ENCODE results near the gene PSMD2.
"Not testable (repeated sequence)": the region's sequence is repeated elsewhere in the genome, so short reads cannot be mapped to it uniquely, and the experiment has no call there.

PSMD2 gene

DNA sequence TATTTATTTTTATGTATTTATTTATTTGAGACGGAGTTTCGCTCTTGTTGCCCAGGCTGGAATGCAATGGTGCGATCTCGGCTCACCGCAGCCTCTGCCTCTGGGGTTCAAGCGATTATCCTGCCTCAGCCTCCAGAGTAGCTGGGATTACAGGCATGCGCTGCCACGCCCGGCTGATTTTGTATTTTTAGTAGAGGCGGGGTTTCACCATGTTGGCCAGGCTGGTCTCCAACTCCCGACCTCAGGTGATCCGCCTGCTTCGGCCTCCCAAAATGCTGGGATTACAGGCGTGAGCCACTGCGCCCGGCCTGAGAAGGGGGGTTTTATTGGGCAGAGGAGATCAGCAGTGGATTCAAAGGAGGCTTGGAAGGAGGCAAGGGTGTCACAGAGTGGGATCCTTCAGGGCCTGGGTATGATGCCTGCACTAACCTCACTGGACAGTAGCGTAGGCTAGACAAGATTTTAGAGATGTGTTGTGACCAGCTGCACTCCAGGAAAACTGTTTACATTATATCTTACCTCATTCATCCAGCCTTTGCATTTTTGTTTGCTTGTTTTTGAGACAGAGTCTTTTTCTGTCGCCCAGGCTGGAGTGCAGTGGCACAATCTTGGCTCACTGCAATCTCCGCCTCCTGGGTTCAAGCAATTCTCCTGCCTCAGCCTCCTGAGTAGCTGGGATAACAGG is 40.6 kb downstream of the PSMD2 start:
- DNase-seq (ENCODE audit: low read depth in 2 of 2), result not testable (repeated sequence)

DNA sequence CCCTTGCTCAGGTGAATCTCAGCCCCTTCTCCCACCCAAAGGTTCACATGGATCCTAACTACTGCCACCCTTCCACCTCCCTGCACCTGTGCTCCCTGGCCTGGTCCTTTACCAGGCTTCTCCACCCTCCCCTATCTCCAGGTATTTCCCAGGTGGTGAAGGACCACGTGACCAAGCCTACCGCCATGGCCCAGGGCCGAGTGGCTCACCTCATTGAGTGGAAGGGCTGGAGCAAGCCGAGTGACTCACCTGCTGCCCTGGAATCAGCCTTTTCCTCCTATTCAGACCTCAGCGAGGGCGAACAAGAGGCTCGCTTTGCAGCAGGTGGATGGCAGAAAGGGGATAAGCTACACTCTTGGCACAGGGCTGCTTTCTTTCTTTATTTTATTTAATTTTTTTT is 42.9 kb downstream of the PSMD2 start:
- DNase-seq (ENCODE audit: low read depth in 2 of 2), result no peak

DNA sequence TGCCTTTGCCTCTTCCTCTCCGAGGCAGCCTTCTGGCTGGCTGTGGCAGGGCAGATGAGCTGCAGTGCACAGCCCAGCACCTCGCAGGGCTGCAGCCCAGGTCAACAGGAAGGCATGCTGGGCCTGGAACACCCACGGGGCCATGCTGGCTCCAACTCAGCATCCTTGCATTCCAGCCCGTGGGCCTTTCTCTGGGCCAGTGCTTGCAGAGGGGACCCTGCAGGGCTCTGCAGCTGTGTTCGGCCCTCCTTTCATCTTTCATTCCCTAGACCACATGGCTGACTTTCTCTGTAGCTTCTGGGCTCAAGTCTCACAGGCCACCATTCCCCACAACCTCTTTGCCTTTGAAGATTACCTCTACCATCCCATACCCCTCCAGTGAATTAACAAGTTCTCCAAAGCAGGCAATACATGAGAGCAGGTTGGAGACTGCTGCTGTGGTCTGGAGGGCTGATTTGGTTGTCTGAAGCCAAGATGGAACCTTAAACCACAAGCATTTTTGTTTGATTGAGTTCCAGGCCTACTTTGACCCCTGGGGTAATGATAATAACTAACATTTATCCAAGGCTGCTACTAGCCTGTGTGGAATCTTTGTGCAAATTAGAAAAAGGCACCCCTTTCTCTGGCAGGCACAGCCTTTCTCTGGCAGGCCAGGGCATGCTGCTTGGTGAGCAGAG is 44.3 kb downstream of the PSMD2 start:
- no peak for DNase-seq (ENCODE audit: low read depth in 2 of 2)

DNA sequence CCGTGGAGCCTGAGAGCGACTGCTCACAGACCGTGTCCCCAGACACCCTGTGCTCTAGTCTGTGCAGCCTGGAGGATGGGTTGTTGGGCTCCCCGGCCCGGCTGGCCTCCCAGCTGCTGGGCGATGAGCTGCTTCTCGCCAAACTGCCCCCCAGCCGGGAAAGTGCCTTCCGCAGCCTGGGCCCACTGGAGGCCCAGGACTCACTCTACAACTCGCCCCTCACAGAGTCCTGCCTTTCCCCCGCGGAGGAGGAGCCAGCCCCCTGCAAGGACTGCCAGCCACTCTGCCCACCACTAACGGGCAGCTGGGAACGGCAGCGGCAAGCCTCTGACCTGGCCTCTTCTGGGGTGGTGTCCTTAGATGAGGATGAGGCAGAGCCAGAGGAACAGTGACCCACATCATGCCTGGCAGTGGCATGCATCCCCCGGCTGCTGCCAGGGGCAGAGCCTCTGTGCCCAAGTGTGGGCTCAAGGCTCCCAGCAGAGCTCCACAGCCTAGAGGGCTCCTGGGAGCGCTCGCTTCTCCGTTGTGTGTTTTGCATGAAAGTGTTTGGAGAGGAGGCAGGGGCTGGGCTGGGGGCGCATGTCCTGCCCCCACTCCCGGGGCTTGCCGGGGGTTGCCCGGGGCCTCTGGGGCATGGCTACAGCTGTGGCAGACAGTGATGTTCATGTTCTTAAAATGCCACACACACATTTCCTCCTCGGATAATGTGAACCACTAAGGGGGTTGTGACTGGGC is 45.7 kb downstream of the PSMD2 start:
- DNase-seq (ENCODE audit: low read depth in 2 of 2), result no peak

DNA sequence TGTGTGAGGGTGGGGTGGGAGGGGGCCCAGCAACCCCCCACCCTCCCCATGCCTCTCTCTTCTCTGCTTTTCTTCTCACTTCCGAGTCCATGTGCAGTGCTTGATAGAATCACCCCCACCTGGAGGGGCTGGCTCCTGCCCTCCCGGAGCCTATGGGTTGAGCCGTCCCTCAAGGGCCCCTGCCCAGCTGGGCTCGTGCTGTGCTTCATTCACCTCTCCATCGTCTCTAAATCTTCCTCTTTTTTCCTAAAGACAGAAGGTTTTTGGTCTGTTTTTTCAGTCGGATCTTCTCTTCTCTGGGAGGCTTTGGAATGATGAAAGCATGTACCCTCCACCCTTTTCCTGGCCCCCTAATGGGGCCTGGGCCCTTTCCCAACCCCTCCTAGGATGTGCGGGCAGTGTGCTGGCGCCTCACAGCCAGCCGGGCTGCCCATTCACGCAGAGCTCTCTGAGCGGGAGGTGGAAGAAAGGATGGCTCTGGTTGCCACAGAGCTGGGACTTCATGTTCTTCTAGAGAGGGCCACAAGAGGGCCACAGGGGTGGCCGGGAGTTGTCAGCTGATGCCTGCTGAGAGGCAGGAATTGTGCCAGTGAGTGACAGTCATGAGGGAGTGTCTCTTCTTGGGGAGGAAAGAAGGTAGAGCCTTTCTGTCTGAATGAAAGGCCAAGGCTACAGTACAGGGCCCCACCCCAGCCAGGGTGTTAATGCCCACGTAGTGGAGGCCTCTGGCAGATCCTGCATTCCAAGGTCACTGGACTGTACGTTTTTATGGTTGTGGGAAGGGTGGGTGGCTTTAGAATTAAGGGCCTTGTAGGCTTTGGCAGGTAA is 46.5 kb downstream of the PSMD2 start:
- DNase-seq (ENCODE audit: low read depth in 2 of 2), result no peak

DNA sequence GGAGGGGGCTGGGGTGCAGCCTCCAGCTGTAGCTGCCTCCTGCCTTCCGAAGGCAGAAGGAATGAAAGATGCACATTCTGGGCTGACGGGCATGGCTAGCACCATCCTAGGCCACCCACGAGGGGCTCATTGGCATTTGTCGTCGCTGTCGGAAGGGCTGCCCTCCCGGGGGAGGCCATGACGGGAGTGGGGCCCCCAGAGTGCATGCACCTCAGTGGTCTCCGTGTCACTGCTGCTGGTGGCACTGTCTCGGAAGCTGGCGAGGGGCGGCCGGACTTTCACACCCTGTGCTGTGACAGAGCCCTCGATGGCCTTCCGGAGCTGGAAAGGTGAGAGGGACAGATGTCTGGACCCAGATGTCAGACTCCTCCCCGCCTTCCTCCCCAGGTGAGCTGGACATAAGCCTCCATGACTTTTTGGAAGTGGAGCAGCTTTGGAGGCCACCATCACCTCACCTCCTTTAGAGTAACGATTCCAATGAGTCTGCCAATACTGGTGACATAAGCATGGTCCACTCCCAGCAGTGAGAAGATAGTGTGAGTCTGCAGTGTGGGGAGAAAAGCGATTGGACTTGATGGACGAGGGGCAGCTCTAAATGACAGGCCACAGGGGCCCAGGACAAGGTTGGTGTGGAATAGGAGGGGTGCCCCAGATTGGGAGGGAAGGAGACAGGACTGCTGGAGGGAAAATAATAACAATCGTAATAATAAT is 47.6 kb downstream of the PSMD2 start:
- DNase-seq (ENCODE audit: low read depth in 2 of 2), result no peak

DNA sequence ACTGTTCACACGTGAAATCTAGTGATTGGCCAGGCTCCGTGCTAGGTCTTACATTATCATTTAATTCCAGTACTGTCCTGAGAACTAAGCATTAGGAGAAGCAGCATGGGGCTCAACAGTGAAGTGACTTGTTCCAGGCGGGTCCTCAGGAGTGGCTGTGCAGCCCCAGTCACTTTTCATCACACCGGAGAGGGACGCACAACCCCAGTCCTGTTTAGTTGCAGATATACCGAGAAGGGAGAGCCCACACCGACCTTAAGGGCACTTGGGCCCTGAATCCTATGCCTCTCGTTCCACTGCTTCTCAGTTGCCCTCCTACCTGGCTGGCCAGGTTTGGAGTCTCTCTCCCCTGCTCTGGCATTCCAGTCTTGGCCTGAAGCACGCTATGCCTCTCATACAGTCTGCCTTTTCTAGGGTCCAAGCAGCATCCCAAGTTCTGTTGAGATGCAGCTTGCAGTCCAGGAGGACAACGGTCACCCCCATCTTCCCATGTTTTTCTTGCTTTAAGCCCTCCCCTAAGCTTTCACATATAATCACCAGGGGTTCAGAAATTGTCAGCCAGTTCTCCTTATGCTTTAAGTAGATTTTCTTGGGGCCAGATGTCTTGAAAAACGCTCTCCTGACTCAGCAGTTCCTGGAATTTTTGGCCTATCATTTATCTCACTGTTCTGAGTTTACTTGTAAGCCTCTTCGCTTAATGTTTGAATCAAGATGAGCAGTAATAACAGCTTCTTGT is 48.4 kb downstream of the PSMD2 start:
- no peak for DNase-seq (ENCODE audit: low read depth in 2 of 2)

DNA sequence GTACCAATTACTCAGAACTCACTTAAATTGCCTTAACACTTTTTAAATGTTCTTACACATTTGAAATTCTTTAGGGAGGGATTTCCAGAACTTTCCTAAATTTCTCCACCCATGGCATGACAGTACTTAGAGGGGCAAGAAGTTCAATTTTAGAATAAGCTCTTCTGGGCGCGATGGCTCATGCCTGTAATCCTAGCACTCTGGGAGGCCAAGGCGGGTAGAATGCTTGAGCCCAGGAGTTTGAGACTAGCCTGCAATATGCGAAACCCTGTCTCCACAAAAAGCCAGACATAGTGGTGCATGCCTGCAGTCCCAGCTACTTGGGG is 49.0 kb downstream of the PSMD2 start:
- DNase-seq (ENCODE audit: low read depth in 2 of 2), result no peak

DNA sequence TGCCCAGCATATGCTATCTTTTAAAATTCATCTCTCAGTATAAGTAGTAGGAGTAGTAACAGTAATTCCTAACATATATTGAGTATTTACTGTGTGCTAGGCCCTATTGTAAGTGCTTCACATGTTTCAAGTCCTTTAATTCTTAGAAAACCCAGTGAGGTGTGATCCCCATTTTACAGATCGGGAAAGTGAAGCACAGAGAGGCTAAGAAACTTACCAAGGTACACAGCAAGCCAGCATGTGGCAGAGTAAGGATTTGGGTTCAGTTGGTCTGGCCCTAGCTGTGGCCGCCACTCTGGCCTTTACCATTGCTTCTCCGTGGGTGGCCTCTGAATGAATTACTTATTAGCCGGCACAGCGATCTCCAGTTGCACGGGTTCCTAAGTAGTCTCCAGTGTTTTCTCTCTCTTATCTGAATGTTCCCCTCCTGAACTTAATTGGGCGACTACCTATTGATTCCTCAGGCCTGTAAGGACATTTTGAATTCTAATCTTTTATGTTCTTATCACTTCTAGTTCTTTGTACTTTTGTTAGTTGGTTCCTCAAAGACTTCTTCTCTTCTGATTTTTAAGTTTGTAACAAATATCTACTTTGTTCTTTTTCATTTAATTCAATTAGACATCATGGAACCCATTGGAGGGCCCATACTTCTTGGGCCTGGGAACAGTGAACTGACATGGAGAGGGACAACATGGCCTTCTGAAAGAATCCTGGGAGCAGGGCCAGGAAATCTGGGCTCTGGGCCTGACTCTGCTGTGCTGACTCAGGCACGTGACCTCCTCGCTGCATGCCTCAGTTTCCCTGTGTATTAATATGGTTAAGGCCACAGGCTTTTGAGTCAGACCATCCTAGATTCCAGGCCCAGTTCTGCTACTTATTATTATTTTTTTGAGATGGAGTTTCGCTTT is 50.8 kb downstream of the PSMD2 start:
- no peak for DNase-seq (ENCODE audit: low read depth in 2 of 2)

DNA sequence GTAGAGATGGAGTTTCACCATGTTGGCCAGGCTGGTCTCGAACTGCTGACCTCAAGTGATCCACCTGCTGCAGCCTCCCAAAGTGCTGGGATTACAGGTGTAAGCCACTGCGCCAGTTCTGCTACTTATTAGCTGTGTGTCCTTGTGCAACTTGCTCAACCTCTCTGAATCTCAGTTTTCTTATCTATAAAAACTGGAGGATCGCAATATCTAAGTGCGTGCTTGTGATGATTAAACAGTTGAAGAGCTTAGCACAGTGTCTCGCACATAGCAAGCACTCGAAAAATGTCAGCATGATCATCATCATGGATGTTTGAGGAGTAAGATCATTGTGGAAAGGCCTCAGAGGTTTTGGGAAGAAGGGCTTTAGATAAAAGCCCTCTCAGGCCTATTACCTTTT is 51.6 kb downstream of the PSMD2 start:
- no peak for DNase-seq (ENCODE audit: low read depth in 2 of 2)

DNA sequence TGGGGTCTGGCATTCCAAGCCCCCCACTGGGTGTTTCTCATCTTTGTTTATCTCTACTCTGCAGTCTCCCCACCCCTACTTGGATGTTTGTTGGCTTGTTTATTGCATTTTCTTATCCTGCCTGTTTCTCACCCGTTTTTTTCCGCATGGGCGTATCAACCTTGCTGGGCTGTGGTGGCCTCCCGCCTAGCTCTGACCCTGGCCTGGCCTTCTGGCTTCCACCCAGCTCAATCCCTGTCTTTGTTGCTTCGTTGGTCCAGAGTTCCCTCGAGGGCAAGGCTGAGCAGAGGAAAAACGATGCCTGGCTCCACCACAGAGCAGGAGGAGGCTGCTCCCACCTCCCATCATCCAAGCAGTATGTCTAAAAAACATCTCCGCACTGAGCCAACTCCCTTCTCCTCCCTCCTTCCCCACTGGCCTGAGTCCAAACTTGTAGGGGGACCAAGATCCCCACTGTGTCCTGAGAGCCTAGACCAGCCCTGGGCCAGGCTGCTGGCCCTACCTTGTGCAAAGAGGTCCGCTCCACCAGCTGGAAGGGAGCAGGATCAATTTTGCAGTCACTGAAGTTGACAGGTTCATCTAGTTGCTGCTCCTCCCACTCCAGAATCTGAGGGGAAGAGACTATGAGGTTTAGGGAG is 52.6 kb downstream of the PSMD2 start:
- no peak for DNase-seq (ENCODE audit: low read depth in 2 of 2)

DNA sequence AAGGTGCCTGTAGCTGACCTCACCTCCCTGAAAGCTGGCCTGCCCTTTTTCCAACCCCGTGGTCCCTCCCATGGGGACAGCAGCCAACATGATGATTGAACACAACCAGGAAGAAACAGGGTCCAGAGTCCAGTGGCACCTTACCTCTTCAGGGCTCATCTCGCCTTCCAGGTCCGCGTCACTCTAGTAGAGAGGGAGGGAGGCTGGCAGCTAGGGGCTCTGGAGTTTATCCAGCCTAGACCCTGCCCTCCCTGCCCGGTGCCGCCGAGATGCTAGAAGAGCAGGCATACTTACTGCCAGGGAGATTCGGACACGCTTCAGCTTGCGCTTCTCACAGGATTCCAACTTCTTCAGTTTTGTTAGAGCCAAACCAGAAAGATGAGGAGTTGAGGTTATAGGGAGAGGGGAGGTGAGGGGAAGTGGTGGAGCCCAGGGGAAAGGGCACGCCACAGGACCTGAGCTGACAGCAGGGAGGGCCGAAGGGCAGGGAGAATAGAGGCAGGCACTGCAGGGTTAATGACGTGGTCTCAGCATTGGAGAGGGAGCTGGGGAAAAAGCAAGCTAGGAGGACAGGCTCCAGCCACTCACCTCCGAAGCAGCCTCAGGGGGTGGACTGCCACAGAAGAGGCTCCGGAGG is 53.2 kb downstream of the PSMD2 start:
- DNase-seq (ENCODE audit: low read depth in 2 of 2), result no peak

DNA sequence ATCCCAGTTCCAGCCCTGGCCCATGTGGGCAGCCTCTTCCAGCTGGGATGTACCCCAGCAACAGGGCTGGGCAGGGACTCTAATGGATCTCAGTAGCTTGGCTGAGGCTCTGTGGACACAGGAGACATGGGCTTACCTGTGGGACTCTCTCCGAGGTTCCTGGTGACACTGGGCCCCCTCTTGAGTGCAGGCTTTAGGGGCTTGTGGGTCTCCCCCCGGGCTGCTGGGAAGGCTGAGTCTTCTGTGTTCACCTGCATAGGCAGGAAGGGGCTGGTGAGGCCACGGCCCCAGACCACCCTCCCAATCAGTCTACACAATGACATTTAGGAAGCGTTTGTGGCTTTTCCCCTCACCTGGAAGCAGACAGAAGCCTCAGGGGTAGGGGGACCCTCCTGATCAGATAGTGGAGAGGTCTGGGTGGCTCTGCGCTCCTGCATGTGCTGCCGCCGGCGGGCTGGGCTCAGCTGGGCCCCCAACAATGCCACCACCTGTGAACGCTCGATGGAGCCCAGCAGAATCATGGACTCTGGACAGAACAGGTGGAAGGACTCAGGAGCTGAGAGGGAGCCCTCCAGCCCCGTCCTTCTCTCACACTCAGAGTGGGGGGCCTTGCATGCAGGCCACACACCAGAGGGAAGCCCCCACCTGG is 54.0 kb downstream of the PSMD2 start:
- DNase-seq (ENCODE audit: low read depth in 2 of 2), result no peak

DNA sequence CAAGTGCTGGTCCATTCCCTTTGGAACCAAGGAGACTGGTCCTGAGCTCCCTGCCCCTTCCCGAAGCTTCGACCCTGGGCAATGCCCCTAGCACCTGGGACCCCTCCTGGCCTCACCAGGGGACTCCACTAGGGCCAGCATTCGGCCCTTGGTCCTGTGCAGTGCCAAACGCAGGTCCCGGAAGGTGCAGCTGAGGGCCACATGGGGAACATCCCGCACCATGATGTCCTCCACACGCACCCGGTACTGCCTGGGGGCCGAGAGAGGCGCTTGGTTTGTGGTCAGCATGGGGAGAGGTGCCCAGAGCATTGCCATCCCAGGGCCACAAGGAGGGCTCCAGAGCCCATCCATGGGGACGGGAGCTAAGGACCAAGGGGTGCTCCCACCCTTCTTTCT is 54.5 kb downstream of the PSMD2 start:
- DNase-seq (ENCODE audit: low read depth in 2 of 2), result no peak

DNA sequence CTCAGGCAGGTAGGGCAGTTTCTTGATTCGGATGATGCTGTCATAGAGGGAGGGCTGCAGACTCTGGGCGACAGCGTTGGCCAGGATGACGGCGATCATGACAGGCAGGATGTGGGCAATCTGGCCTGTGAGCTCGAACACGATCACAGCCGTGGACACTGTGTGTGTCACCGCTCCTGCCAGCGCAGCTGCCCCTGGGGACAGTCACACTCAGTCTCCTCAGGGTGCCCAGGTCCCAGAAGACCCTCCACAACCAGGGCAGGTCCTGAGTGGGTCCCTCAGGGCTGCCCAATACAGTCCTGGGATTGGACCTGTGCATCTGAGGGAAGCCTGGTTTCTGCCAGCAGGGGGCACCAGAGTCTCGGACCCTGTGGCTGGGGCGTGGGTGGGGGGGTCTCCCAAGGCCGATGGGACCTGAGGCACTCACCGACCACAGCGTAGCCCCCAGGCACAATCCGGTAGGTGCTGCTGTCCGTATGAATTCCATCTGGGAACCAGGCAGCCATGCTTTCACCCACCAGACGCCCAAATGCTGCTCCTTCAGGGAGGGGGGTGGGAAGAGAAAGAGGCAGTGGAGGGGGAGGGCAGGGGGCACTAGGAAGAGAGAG is 55.2 kb downstream of the PSMD2 start:
- DNase-seq (ENCODE audit: low read depth in 2 of 2), result no peak

DNA sequence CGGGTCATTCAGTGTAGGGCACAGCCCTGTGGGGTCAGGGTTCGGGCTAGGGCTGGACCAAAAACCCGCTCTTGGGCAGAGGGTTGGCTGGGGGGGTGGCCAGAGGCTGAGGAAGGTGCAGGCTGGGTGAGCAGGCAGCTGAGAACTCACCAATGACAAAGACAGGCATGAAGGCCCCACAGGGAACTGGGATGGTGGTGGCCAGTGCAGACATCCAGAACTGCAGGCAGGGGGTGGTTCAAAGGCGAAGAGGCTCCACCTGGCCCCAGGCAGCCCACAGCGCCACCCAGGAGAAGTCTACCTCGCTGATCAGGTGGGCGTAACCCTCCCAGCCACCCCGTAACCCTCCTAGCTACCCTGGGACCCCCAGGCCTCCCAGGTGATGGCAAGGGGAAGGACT is 55.7 kb downstream of the PSMD2 start:
- no peak for DNase-seq (ENCODE audit: low read depth in 2 of 2)

DNA sequence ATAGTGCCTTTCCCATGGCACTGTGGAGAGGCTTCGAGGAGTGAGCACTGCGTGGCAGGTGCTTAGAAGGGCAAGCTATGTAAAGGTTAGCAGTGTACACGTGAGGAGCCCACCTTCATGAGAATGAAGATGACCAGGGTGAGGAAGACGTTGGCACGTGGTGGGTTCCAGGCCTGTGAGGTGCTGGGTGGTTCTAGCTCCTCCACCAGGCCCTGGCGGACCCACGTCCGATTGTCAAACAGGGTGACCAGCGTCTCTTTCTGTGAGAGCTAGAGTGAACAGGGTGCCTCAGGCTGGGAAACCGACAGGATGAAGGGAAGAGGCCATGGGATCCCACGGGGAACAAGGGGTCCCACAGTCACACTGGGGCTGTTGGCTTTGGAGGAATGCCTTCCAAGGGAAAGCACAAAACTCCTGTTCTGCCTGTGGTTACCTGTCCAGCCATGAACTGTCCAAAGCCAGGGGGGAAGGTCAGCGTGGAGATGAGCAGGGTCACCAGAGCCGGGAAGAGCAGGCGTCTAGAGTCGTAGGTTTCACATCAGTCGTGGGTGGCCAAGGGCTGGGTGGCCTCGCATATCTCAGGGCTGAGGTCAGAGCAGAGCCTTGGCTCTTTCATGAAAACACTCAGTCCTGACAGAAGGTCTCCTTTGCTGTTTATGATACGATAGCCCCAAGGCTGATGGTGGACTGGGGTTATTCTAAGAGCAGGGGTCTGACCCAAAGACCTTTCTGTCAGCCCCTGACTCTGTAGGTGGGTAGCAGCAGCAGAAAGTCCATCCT is 56.4 kb downstream of the PSMD2 start:
- DNase-seq (ENCODE audit: low read depth in 2 of 2), result no peak
